ENCODE data around the gene DNPEP. TPM values are rescaled to one million over a fixed set of nuclear protein-coding genes. Genes with fewer than 3 reads are reported as not detected.

Gene DNPEP
- total RNA-seq, 1 donor from 2014 or later = 117 TPM

DNA sequence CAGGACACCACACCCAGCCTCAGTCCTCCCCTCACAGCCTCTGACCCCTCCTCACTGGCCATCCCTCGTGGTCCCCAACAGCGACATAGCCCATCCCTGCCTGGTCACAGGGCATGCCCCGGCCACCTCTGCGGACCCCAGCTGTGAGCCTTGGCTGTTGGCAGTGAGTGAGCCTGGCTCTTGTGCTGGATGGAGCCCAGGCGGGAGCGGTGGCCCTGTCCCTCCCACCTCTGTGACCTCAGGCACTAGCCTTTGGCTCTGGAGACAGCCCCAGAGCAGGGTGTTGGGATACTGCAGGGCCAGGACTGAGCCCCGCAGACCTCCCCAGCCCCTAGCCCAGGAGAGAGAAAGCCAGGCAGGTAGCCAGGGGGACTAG is 38.3 kb upstream of the DNPEP start:
- H3K27me3 Mint-ChIP-seq (ENCODE audit: low read depth) = peaks cover 13% of the 10 kb centered on the region
- H3K4me3 Mint-ChIP-seq (ENCODE audit: low read depth) = no peak overlapping the region
- intact Hi-C loops (cut with micrococcal nuclease) = no loop called here
- H3K9me3 Mint-ChIP-seq = no peaks in the 10 kb centered on the region
- no peak overlapping the region for H3K27ac Mint-ChIP-seq
- DNase-seq (ENCODE audit: low spot score) = no peak
- H3K36me3 Mint-ChIP-seq (ENCODE audit: low read depth) = no peaks in the 10 kb centered on the region
- no peaks in the 10 kb centered on the region for H3K4me1 Mint-ChIP-seq (ENCODE audit: low read depth)

- DNase-seq (ENCODE audit: low spot score) = no peak
- Mint-ChIP-seq H3K27me3 (ENCODE audit: low read depth) (peaks cover 13% of the 10 kb centered on the region), H3K4me1 (ENCODE audit: low read depth) (no peaks in the 10 kb centered on the region), H3K4me3 (ENCODE audit: low read depth) (no peak overlapping the region), H3K27ac (no peak overlapping the region), H3K36me3 (ENCODE audit: low read depth) (no peaks in the 10 kb centered on the region), H3K9me3 (no peaks in the 10 kb centered on the region)
- intact Hi-C loops (cut with micrococcal nuclease) = no loop called here
Observed at GRCh38 chr2:219425238-219426067, 37.7 kb upstream of the DNPEP start.

DNA sequence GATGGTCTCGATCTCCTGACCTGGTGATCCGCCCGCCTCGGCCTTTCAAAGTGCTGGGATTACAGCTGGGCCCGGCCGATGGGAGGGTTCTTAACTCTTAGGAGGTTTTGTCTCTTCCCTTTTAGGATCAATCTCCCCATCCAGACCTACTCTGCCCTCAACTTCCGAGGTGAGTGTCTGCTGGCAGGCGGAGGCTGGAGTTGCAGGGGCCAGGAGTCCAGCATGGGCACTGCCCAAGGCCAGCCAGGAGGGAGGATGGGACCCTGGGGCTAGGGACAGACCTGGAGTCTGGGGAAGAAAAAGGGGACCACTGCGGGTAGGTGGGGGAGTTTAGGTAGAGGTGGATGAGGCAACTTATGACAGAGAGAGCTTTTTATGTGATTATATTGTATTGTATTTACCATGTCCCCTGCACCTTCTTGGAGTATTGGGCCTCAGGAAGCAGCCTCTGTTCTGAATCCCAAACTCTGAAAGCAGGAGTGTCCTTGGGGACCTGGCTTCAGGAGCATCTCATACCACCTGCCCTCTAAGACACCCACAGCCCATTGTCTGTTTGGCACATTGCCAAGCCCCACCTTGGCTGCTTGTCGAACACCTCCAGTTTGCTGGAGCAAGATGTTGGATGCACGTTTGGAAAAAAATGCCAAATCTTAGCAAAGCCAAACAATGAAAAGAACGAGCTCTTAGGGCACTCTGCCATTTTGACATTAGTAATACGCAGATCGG is 36.1 kb upstream of the DNPEP start:
- Mint-ChIP-seq H3K27me3 (ENCODE audit: low read depth) (peaks cover 22% of the 10 kb centered on the region), H3K36me3 (ENCODE audit: low read depth) (no peaks in the 10 kb centered on the region), H3K9me3 (no peaks in the 10 kb centered on the region), H3K27ac (no peak overlapping the region), H3K4me1 (ENCODE audit: low read depth) (no peaks in the 10 kb centered on the region), H3K4me3 (ENCODE audit: low read depth) (no peak overlapping the region)
- intact Hi-C loops (cut with micrococcal nuclease) = no loop called here
- no peak for DNase-seq (ENCODE audit: low spot score)

GRCh38 chr2:219422952-219423534 is 35.3 kb upstream of the DNPEP start:
- Mint-ChIP-seq H3K27ac (no peak overlapping the region), H3K4me3 (ENCODE audit: low read depth) (no peak overlapping the region), H3K36me3 (ENCODE audit: low read depth) (no peaks in the 10 kb centered on the region), H3K4me1 (ENCODE audit: low read depth) (no peaks in the 10 kb centered on the region), H3K9me3 (no peaks in the 10 kb centered on the region), H3K27me3 (ENCODE audit: low read depth) (peaks cover 23% of the 10 kb centered on the region)
- intact Hi-C loops (cut with micrococcal nuclease) = no loop called here
- no peak for DNase-seq (ENCODE audit: low spot score)

DNA sequence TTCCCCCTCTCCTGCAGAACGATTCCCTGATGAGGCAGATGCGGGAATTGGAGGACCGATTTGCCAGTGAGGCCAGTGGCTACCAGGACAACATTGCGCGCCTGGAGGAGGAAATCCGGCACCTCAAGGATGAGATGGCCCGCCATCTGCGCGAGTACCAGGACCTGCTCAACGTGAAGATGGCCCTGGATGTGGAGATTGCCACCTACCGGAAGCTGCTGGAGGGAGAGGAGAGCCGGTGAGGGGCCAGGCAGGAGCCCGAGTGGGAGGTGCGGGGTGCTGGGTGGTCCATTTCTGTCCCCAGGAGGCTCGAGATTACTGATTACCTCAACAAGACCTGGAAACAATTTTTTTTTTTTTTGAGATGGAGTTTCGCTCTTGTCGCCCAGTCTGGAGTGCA is 33.6 kb upstream of the DNPEP start:
- H3K4me3 Mint-ChIP-seq (ENCODE audit: low read depth) = no peak overlapping the region
- H3K36me3 Mint-ChIP-seq (ENCODE audit: low read depth) = no peaks in the 10 kb centered on the region
- no peak for DNase-seq (ENCODE audit: low spot score)
- peaks cover 21% of the 10 kb centered on the region for H3K27me3 Mint-ChIP-seq (ENCODE audit: low read depth)
- no peaks in the 10 kb centered on the region for H3K9me3 Mint-ChIP-seq
- intact Hi-C loops (cut with micrococcal nuclease) = no loop called here
- no peak overlapping the region for H3K27ac Mint-ChIP-seq
- H3K4me1 Mint-ChIP-seq (ENCODE audit: low read depth) = no peaks in the 10 kb centered on the region

DNA sequence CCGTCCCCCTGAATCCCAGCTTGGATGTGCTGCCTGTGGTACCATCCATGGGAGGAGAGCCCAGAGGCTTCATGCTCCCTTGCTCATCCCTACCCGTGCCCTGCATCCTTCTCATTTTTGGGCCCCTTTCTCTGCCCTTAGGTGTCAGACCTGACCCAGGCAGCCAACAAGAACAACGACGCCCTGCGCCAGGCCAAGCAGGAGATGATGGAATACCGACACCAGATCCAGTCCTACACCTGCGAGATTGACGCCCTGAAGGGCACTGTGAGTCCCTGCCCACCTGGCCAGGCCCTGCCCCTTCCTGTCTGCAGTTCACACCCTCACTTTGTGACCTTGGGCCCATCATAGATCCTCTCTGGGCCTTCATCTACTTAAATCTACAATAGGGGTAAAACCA is 33.0 kb upstream of the DNPEP start:
- Mint-ChIP-seq H3K27me3 (ENCODE audit: low read depth) (peaks cover 26% of the 10 kb centered on the region), H3K36me3 (ENCODE audit: low read depth) (no peaks in the 10 kb centered on the region), H3K27ac (no peak overlapping the region), H3K4me1 (ENCODE audit: low read depth) (no peaks in the 10 kb centered on the region), H3K4me3 (ENCODE audit: low read depth) (no peak overlapping the region), H3K9me3 (no peaks in the 10 kb centered on the region)
- intact Hi-C loops (cut with micrococcal nuclease) = no loop called here
- no peak for DNase-seq (ENCODE audit: low spot score)

GRCh38 chr2:219419331-219420197 is 31.9 kb upstream of the DNPEP start:
- DNase-seq (ENCODE audit: low spot score) = no peak
- no peak overlapping the region for H3K4me3 Mint-ChIP-seq (ENCODE audit: low read depth)
- intact Hi-C loops (cut with micrococcal nuclease) = no loop called here
- H3K36me3 Mint-ChIP-seq (ENCODE audit: low read depth) = no peaks in the 10 kb centered on the region
- H3K4me1 Mint-ChIP-seq (ENCODE audit: low read depth) = no peaks in the 10 kb centered on the region
- no peak overlapping the region for H3K27ac Mint-ChIP-seq
- H3K27me3 Mint-ChIP-seq (ENCODE audit: low read depth) = peaks cover 33% of the 10 kb centered on the region
- H3K9me3 Mint-ChIP-seq = no peaks in the 10 kb centered on the region

- no peaks in the 10 kb centered on the region for H3K36me3 Mint-ChIP-seq (ENCODE audit: low read depth)
- peaks cover 34% of the 10 kb centered on the region for H3K27me3 Mint-ChIP-seq (ENCODE audit: low read depth)
- DNase-seq (ENCODE audit: low spot score) = no peak
- intact Hi-C loops (cut with micrococcal nuclease) = no loop called here
- no peak overlapping the region for H3K27ac Mint-ChIP-seq
- no peaks in the 10 kb centered on the region for H3K9me3 Mint-ChIP-seq
- H3K4me3 Mint-ChIP-seq (ENCODE audit: low read depth) = no peak overlapping the region
- no peaks in the 10 kb centered on the region for H3K4me1 Mint-ChIP-seq (ENCODE audit: low read depth)
Observed at GRCh38 chr2:219419012-219419324, 31.3 kb upstream of the DNPEP start.

DNA sequence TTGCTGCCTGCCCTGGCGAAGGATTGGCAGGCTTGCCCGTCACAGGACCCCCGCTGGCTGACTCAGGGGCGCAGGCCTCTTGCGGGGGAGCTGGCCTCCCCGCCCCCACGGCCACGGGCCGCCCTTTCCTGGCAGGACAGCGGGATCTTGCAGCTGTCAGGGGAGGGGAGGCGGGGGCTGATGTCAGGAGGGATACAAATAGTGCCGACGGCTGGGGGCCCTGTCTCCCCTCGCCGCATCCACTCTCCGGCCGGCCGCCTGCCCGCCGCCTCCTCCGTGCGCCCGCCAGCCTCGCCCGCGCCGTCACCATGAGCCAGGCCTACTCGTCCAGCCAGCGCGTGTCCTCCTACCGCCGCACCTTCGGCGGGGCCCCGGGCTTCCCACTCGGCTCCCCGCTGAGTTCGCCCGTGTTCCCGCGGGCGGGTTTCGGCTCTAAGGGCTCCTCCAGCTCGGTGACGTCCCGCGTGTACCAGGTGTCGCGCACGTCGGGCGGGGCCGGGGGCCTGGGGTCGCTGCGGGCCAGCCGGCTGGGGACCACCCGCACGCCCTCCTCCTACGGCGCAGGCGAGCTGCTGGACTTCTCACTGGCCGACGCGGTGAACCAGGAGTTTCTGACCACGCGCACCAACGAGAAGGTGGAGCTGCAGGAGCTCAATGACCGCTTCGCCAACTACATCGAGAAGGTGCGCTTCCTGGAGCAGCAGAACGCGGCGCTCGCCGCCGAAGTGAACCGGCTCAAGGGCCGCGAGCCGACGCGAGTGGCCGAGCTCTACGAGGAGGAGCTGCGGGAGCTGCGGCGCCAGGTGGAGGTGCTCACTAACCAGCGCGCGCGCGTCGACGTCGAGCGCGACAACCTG is 30.7 kb upstream of the DNPEP start, which contains the start of gene DES:
DES (plus strand) TSS at position 223 of the 857 bp plus-strand sequence; CDS start at position 309, 86 bp downstream.
- intact Hi-C loops (cut with micrococcal nuclease) = no loop called here
- Mint-ChIP-seq H3K4me1 (ENCODE audit: low read depth) (no peaks in the 10 kb centered on the region), H3K9me3 (no peaks in the 10 kb centered on the region), H3K27ac (no peak within 1 kb of the TSS), H3K4me3 (ENCODE audit: low read depth) (no peak within 1 kb of the TSS), H3K27me3 (ENCODE audit: low read depth) (peaks cover 37% of the 10 kb centered on the region), H3K36me3 (ENCODE audit: low read depth) (no peaks in the 10 kb centered on the region)
- DNase-seq (ENCODE audit: low spot score) = no peak

GRCh38 chr2:219417374-219417773 is 29.7 kb upstream of the DNPEP start:
- Mint-ChIP-seq H3K27me3 (ENCODE audit: low read depth) (peaks cover 39% of the 10 kb centered on the region), H3K36me3 (ENCODE audit: low read depth) (no peaks in the 10 kb centered on the region), H3K9me3 (no peaks in the 10 kb centered on the region), H3K4me3 (ENCODE audit: low read depth) (no peak overlapping the region), H3K4me1 (ENCODE audit: low read depth) (no peaks in the 10 kb centered on the region), H3K27ac (no peak overlapping the region)
- intact Hi-C loops (cut with micrococcal nuclease) = no loop called here
- no peak for DNase-seq (ENCODE audit: low spot score)

DNA sequence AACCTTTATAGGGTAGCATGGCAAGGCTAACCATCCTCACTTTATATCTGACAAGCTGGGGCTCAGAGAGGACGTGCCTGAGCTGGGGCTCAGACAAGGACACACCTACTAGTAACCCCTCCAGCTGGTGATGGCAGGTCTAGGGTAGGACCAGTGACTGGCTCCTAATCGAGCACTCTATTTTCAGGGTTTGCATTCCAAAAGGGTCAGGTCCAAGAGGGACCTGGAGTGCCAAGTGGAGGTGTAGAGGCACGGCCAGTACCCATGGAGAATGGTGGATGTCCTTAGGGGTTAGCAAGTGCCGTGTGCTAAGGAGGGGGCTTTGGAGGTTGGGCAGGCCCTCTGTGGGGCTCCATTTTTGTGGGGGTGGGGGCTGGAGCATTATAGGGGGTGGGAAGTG is 29.2 kb upstream of the DNPEP start:
- intact Hi-C loops (cut with micrococcal nuclease) = no loop called here
- no peaks in the 10 kb centered on the region for H3K9me3 Mint-ChIP-seq
- no peaks in the 10 kb centered on the region for H3K36me3 Mint-ChIP-seq (ENCODE audit: low read depth)
- no peak for DNase-seq (ENCODE audit: low spot score)
- no peak overlapping the region for H3K27ac Mint-ChIP-seq
- H3K27me3 Mint-ChIP-seq (ENCODE audit: low read depth) = peaks cover 36% of the 10 kb centered on the region
- no peaks in the 10 kb centered on the region for H3K4me1 Mint-ChIP-seq (ENCODE audit: low read depth)
- no peak overlapping the region for H3K4me3 Mint-ChIP-seq (ENCODE audit: low read depth)

- Mint-ChIP-seq H3K27me3 (ENCODE audit: low read depth) (peaks cover 35% of the 10 kb centered on the region), H3K36me3 (ENCODE audit: low read depth) (no peaks in the 10 kb centered on the region), H3K4me1 (ENCODE audit: low read depth) (no peaks in the 10 kb centered on the region), H3K27ac (no peak overlapping the region), H3K9me3 (no peaks in the 10 kb centered on the region), H3K4me3 (ENCODE audit: low read depth) (no peak overlapping the region)
- no peak for DNase-seq (ENCODE audit: low spot score)
- intact Hi-C loops (cut with micrococcal nuclease) = no loop called here
Observed at GRCh38 chr2:219416235-219416602, 28.5 kb upstream of the DNPEP start.
